ENCODE results near the gene TIMP3. TPM values are rescaled to one million over a fixed set of nuclear protein-coding genes. Genes with fewer than 3 reads are reported as not detected.

TIMP3 gene
- total and polyA plus RNA-seq, 4 experiments from 2014 or later, result 1.7 to 2.3 TPM; not detected in 2

GRCh38 chr22:32861330-32861729, 59.8 kb downstream of the TIMP3 start:
- ChIA-PET POLR2A (ENCODE audit: partially characterized antibody) (no interaction called here), CTCF (ENCODE audit: partially characterized antibody) (no interaction called here)
- no peaks in the 10 kb centered on the region for H3K36me3 Mint-ChIP-seq

GRCh38 chr22:32862083-32862482, 60.6 kb downstream of the TIMP3 start:
- Mint-ChIP-seq H3K4me3 (no peak overlapping the region), H3K4me1 (no peaks in the 10 kb centered on the region), H3K27me3 (peaks cover 3 to 11% of the 10 kb centered on the region in 2 donors), H3K27ac (no peak overlapping the region), H3K36me3 (no peaks in the 10 kb centered on the region), H3K9me3 (peaks cover 0 to 3% (median 0%) of the 10 kb centered on the region in 8 donors)
- H3K36me3 ChIP-seq (ENCODE audit: insufficient read depth, low read length), result no peaks in the 10 kb centered on the region
- no peak overlapping the region for H3K4me3 ChIP-seq (ENCODE audit: low read length in 2 of 2)
- H3K9me3 ChIP-seq (ENCODE audit: control insufficient read depth in 1 of 2, low read length in 2 of 2), result no peaks in the 10 kb centered on the region
- DNase-seq, result no peak
- intact Hi-C loops (cut with micrococcal nuclease), result no loop called here
- no peaks in the 10 kb centered on the region for H3K4me1 ChIP-seq (ENCODE audit: insufficient read depth, low read length)
- no peak overlapping the region for H3K27ac ChIP-seq (ENCODE audit: low read depth, low read length)
- H3K27me3 ChIP-seq (ENCODE audit: insufficient read depth, low read length), result no peaks in the 10 kb centered on the region
- ChIA-PET CTCF (ENCODE audit: partially characterized antibody) (no interaction called here), POLR2A (ENCODE audit: partially characterized antibody) (no interaction called here)

More at GRCh38 chr22:32861330-32861729, 59.8 kb downstream of the TIMP3 start:
- H3K27ac ChIP-seq (ENCODE audit: low read depth, low read length), result no peak overlapping the region
- no peak for DNase-seq
- Mint-ChIP-seq H3K4me1 (no peaks in the 10 kb centered on the region), H3K9me3 (peaks cover 0 to 3% (median 0%) of the 10 kb centered on the region in 8 donors), H3K27ac (no peak overlapping the region), H3K27me3 (peaks cover 3 to 13% of the 10 kb centered on the region in 2 donors), H3K4me3 (no peak overlapping the region)
- no peaks in the 10 kb centered on the region for H3K4me1 ChIP-seq (ENCODE audit: insufficient read depth, low read length)
- intact Hi-C loops (cut with micrococcal nuclease), result no loop called here
- H3K9me3 ChIP-seq (ENCODE audit: control insufficient read depth in 1 of 2, low read length in 2 of 2), result no peaks in the 10 kb centered on the region
- H3K4me3 ChIP-seq (ENCODE audit: low read length in 2 of 2), result no peak overlapping the region
- H3K27me3 ChIP-seq (ENCODE audit: insufficient read depth, low read length), result no peaks in the 10 kb centered on the region
- no peaks in the 10 kb centered on the region for H3K36me3 ChIP-seq (ENCODE audit: insufficient read depth, low read length)

- no peaks in the 10 kb centered on the region for H3K4me1 ChIP-seq (ENCODE audit: insufficient read depth, low read length)
- Mint-ChIP-seq H3K27ac (no peak overlapping the region), H3K4me1 (no peaks in the 10 kb centered on the region), H3K36me3 (no peaks in the 10 kb centered on the region), H3K9me3 (peaks cover 0 to 5% (median 0%) of the 10 kb centered on the region in 8 donors), H3K4me3 (no peak overlapping the region), H3K27me3 (peaks cover 5 to 11% of the 10 kb centered on the region in 2 donors)
- H3K4me3 ChIP-seq (ENCODE audit: low read length in 2 of 2), result no peak overlapping the region
- H3K27ac ChIP-seq (ENCODE audit: low read depth, low read length), result no peak overlapping the region
- H3K36me3 ChIP-seq (ENCODE audit: insufficient read depth, low read length), result no peaks in the 10 kb centered on the region
- CTCF ChIA-PET (ENCODE audit: partially characterized antibody), result no interaction called here
- no peak for DNase-seq
- no peaks in the 10 kb centered on the region for H3K27me3 ChIP-seq (ENCODE audit: insufficient read depth, low read length)
- intact Hi-C loops (cut with micrococcal nuclease), result no loop called here
- POLR2A ChIA-PET (ENCODE audit: partially characterized antibody), result no interaction called here
- no peaks in the 10 kb centered on the region for H3K9me3 ChIP-seq (ENCODE audit: control insufficient read depth in 1 of 2, low read length in 2 of 2)
These were observed 61.6 kb downstream of the TIMP3 start for GRCh38 chr22:32862936-32863661.

GRCh38 chr22:32864041-32864440, 62.5 kb downstream of the TIMP3 start:
- no peaks in the 10 kb centered on the region for H3K36me3 Mint-ChIP-seq
- H3K9me3 ChIP-seq (ENCODE audit: control insufficient read depth in 1 of 2, low read length in 2 of 2), result no peaks in the 10 kb centered on the region
- H3K9me3 Mint-ChIP-seq, result peaks cover 0 to 5% (median 0%) of the 10 kb centered on the region in 8 donors
- CTCF ChIA-PET (ENCODE audit: partially characterized antibody), result no interaction called here
- POLR2A ChIA-PET (ENCODE audit: partially characterized antibody), result no interaction called here
- intact Hi-C loops (cut with micrococcal nuclease), result no loop called here
- no peak overlapping the region for H3K4me3 Mint-ChIP-seq
- H3K27ac Mint-ChIP-seq, result no peak overlapping the region
- H3K27ac ChIP-seq (ENCODE audit: low read depth, low read length), result no peak overlapping the region
- no peaks in the 10 kb centered on the region for H3K36me3 ChIP-seq (ENCODE audit: insufficient read depth, low read length)
- no peaks in the 10 kb centered on the region for H3K4me1 Mint-ChIP-seq
- no peaks in the 10 kb centered on the region for H3K4me1 ChIP-seq (ENCODE audit: insufficient read depth, low read length)
- H3K27me3 Mint-ChIP-seq, result peaks cover 5 to 11% of the 10 kb centered on the region in 2 donors
- DNase-seq, result no peak
- no peaks in the 10 kb centered on the region for H3K27me3 ChIP-seq (ENCODE audit: insufficient read depth, low read length)
- no peak overlapping the region for H3K4me3 ChIP-seq (ENCODE audit: low read length in 2 of 2)

GRCh38 chr22:32864596-32864995, 63.1 kb downstream of the TIMP3 start:
- Mint-ChIP-seq H3K4me1 (no peaks in the 10 kb centered on the region), H3K4me3 (no peak overlapping the region), H3K9me3 (peaks cover 0 to 5% (median 0%) of the 10 kb centered on the region in 8 donors), H3K36me3 (no peaks in the 10 kb centered on the region), H3K27me3 (peaks cover 5 to 11% of the 10 kb centered on the region in 2 donors), H3K27ac (no peak overlapping the region)
- H3K27ac ChIP-seq (ENCODE audit: low read depth, low read length), result no peak overlapping the region
- no peaks in the 10 kb centered on the region for H3K36me3 ChIP-seq (ENCODE audit: insufficient read depth, low read length)
- intact Hi-C loops (cut with micrococcal nuclease), result no loop called here
- no peaks in the 10 kb centered on the region for H3K27me3 ChIP-seq (ENCODE audit: insufficient read depth, low read length)
- no peak for DNase-seq
- ChIA-PET POLR2A (ENCODE audit: partially characterized antibody) (no interaction called here), CTCF (ENCODE audit: partially characterized antibody) (no interaction called here)
- H3K4me1 ChIP-seq (ENCODE audit: insufficient read depth, low read length), result no peaks in the 10 kb centered on the region
- no peak overlapping the region for H3K4me3 ChIP-seq (ENCODE audit: low read length in 2 of 2)
- H3K9me3 ChIP-seq (ENCODE audit: control insufficient read depth in 1 of 2, low read length in 2 of 2), result no peaks in the 10 kb centered on the region

GRCh38 chr22:32866953-32867352, 65.4 kb downstream of the TIMP3 start:
- no peak overlapping the region for H3K4me3 Mint-ChIP-seq
- H3K4me1 Mint-ChIP-seq, result no peaks in the 10 kb centered on the region
- no peaks in the 10 kb centered on the region for H3K27me3 ChIP-seq (ENCODE audit: insufficient read depth, low read length)
- no peaks in the 10 kb centered on the region for H3K36me3 Mint-ChIP-seq
- peaks cover 6 to 13% of the 10 kb centered on the region in 2 donors for H3K27me3 Mint-ChIP-seq
- CTCF ChIA-PET (ENCODE audit: partially characterized antibody), result no interaction called here
- H3K9me3 Mint-ChIP-seq, result peaks cover 0 to 5% (median 0%) of the 10 kb centered on the region in 8 donors
- POLR2A ChIA-PET (ENCODE audit: partially characterized antibody), result no interaction called here
- H3K27ac Mint-ChIP-seq, result no peak overlapping the region
- H3K9me3 ChIP-seq (ENCODE audit: control insufficient read depth in 1 of 2, low read length in 2 of 2), result no peaks in the 10 kb centered on the region
- no peak overlapping the region for H3K4me3 ChIP-seq (ENCODE audit: low read length in 2 of 2)
- no peak overlapping the region for H3K27ac ChIP-seq (ENCODE audit: low read depth, low read length)
- no peaks in the 10 kb centered on the region for H3K4me1 ChIP-seq (ENCODE audit: insufficient read depth, low read length)
- intact Hi-C loops (cut with micrococcal nuclease), result no loop called here
- no peak for DNase-seq
- no peaks in the 10 kb centered on the region for H3K36me3 ChIP-seq (ENCODE audit: insufficient read depth, low read length)

- H3K36me3 Mint-ChIP-seq, result no peaks in the 10 kb centered on the region
- POLR2A ChIA-PET (ENCODE audit: partially characterized antibody), result no interaction called here
- CTCF ChIA-PET (ENCODE audit: partially characterized antibody), result no interaction called here
These were observed 67.4 kb downstream of the TIMP3 start for GRCh38 chr22:32868946-32869345.

More at GRCh38 chr22:32868946-32869345, 67.4 kb downstream of the TIMP3 start:
- Histone ChIP-seq H3K27me3 (ENCODE audit: insufficient read depth, low read length) (no peaks in the 10 kb centered on the region), H3K4me3 (ENCODE audit: low read length in 2 of 2) (no peak overlapping the region), H3K9me3 (ENCODE audit: control insufficient read depth in 1 of 2, low read length in 2 of 2) (no peaks in the 10 kb centered on the region), H3K36me3 (ENCODE audit: insufficient read depth, low read length) (no peaks in the 10 kb centered on the region), H3K4me1 (ENCODE audit: insufficient read depth, low read length) (no peaks in the 10 kb centered on the region), H3K27ac (ENCODE audit: low read depth, low read length) (no peak overlapping the region)
- DNase-seq, result no peak
- no peak overlapping the region for H3K27ac Mint-ChIP-seq
- H3K4me3 Mint-ChIP-seq, result no peak overlapping the region
- H3K4me1 Mint-ChIP-seq, result no peaks in the 10 kb centered on the region
- peaks cover 0 to 4% (median 0%) of the 10 kb centered on the region in 8 donors for H3K9me3 Mint-ChIP-seq
- H3K27me3 Mint-ChIP-seq, result peaks cover 7 to 11% of the 10 kb centered on the region in 2 donors
- intact Hi-C loops (cut with micrococcal nuclease), result no loop called here
